HG02571 (cell line): ENCODE data around the gene MYO5C.
"Not testable (repeated sequence)": the region's sequence is repeated elsewhere in the genome, so short reads cannot be mapped to it uniquely, and the experiment has no call there.

Experiments used
- ATAC-seq: cut with Tn5 transposase; IDR thresholded peaks from one replicate; pipeline ENCODE4 v1.9.1; 2021; ENCODE audit warnings: mild to moderate bottlenecking, moderate library complexity; ENCODE audit not compliant: unreplicated experiment

The MYO5C gene

DNA sequence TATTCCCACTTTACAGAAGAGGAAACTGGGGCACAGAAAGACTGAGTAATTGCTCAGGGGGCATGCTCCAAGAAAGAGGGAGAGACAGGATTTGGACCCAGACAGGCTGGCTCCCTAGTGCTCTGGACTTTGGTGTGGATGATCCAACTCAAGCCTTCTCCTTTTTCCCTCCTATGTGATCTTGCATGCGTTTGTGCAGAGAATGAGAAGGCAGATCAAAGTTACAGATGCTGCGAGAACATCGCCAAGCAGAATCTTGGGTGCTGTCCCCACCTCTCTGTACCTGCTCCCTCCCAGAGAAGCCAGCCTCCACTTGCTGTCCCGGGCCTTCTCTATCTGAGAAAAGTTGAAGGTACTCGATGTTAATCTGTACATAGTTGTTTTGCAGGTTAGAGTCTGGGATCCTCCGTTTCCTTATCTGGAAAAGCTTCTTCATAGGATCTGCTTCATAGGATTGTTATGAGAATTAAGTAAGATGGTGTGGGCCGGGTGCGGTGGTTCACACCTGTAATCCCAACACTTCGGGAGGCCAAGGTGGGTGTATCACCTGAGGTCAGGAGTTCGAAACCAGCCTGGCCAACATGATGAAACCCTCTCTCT is 114.7 kb downstream of the MYO5C start:
- ATAC-seq = no peak

DNA sequence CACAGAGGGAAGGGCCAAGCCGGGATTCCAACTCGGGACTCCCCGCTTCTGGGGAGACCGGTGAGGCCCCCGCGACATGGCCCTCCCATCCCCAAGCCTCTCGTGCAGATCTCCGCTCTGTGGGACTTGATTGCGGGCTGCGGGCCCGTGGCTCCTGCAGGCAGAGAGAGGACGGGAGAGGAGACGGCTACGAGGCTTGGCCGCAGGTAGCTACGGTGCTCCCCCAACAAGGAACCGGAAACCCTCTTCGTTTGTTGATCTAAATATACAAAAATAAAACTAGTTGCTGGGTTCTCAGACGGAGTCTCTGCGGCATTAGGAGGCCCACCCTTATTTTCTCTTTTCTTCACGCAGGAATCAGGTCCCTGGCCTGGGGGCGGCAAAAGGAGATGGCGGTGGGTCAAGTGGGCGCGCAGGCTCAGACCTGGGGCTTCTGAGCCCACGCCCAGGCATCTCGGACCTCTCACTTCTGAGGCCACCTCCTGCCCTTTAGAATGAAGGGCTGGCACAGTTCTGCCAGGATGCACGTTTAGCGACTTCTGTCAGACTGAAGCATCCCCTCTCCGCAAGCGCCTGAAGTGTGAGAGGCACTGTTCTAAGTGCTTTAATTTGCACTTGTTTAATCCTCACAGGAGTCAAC is 115.3 kb downstream of the MYO5C start:
- peak; percentile 27 for ATAC-seq

DNA sequence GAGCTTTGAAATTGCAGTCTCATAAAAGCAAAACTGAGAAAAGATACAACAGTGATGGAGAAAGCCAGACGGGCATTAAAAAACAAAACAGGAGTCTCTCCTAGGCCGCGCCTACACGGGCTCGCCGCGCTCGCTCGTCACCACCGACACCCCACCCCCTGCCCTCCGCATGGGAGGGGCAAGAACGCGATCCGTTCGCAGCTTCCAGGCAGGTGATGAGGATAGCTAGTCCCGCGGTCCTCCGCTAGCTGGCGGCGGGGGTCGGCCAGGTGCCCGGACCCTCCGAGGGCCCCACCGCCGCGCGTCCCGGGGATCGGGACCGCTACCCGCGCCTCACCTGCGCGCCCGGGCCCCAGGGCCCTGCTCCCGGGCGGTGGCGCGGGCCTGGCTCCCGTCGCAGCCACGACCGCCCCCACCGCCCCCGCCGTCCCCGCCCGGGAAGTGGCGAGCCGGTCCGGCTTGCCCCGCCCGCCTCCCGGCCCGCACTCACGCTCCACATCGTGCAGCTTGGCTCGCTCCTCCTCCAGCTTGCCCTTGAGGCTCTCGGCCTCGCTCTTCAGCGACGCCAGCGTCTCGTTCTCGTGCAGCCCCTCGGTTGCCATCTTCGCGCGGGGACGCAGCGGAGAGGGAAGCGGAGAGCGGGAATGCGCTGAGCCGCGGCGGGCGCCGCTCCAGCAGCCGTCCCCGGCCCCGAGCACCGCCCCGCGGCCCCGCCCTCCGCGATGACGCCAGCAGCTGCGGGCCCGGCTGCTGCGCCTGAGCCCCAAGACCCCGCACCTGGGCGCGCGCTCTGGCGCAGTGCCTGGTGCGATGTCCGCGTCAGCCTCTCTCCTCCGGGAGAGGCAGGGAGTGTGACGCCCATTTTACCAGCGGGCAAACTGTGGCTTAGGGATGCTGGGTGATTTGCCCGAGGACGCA is 116.1 kb downstream of the MYO5C start:
- peak; percentile 83 for ATAC-seq

DNA sequence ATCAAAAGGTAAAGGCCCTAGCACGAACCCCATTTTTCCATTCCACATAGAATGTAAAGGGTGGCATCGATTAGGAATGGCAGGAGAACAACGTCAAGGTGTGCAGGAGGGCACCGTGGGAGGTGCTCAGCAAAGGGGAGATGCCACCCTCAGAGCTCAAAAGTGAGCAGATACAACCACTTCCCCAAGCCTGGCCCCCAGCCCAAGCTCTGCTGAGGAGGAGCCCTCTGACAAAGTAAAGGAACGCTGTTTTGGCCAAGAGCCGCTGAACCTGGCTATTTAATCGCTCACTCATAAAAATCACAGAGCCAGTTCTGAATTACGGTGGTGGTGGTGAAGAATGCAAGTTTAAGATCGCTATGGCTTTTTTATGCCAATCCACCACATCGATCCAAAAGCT is 116.8 kb downstream of the MYO5C start:
- no peak for ATAC-seq

DNA sequence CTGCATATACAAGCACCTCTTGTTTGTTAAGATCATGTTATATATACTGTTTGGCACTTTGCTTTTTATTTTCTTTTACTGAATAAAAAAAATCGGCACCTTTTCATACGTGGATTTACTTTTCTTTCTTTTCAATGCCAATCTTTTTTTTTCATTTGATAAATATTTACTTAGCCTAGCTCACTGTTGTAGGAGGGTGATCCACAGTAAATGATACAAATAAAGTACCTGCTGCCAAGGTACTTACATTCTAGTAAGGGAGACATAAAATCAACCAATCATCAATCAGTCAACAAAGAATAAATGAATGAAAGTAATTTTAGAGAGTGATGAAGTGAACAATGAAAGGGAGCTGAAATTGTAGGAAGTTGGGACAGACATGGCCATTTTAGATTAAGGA is 122.7 kb downstream of the MYO5C start:
- no peak for ATAC-seq

DNA sequence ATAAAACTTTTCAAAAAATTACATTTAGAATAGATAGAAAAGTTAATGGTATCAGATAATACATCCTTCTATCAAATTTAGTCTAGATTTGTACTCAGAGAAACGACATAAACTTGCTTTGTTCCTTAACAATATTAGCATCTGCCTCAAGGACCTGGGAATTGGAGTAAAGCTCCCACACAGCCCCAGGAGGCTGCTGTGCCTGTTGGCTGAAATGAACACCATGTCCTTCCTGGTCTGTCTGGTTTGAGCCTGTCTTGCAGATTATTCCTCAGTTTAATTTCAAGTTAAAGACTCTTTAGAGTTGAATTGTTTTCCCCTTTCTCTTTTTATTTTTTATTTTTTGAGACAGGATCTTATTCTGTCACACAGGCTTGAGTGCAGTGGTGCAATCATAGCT is 123.8 kb downstream of the MYO5C start:
- no peak for ATAC-seq

DNA sequence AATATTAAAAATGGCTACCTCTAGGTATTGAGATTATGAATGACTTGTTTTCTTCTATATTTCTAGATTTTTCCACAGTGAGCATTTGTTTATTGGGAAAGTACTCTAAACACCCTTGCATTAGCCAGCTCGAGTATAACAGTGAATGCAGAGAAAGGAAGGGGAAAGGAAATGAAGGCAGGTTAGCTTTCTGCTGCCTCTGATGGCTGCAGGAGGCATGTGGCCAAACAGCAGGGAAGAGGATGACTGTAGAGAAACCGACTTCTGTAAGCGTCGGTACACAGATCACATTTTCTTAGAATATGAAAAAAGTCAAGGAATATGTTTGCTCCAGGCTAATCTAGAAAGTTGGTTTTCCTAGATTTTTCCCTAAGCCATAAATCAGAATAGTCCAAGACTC is 124.2 kb downstream of the MYO5C start:
- no peak for ATAC-seq

DNA sequence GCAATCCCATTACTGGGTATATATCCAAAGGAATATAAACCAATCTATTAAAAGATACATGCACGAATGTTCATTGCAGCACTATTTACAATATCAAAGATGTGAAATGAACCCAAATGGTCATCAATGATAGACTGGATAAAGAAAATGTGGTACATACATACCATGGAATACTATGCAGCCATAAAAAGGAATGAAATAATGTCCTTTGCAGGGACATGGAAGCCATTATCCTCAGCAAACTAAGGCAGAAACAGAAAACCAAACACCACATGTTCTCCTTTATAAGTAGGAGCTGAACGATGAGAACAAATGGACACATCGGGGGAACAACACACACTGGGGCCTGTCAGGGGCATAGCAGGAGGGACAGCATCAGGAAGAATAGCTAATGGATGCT is 125.4 kb downstream of the MYO5C start:
- not testable (repeated sequence) for ATAC-seq

DNA sequence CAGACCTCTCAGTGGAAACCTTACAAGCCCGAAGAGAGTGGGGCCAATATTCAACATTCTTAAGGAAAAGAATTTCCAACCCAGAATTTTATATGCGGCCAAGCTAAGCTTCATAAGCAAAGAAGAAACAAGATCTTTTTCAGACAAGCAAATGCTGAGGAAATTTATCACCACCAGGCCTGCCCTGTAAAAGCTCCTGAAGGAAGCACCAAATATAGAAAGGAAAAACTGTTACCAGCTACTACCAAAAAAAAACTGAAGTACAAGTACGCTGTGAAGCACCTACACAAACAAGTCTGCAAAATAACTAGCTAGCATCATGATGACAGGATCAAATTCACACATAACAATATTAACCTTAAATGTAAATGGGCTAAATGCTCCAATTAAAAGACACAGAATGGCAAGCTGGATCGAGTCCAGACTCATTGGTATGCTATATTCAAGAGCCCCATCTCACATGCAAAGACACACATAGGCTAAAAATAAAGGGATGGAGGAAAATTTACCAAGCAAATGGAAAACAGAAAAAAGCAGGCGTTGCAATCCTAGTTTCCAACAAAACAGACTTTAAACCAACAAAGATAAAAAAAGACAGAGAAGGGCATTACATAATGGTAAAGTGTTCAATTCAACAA is 130.0 kb downstream of the MYO5C start:
- not testable (repeated sequence) for ATAC-seq

DNA sequence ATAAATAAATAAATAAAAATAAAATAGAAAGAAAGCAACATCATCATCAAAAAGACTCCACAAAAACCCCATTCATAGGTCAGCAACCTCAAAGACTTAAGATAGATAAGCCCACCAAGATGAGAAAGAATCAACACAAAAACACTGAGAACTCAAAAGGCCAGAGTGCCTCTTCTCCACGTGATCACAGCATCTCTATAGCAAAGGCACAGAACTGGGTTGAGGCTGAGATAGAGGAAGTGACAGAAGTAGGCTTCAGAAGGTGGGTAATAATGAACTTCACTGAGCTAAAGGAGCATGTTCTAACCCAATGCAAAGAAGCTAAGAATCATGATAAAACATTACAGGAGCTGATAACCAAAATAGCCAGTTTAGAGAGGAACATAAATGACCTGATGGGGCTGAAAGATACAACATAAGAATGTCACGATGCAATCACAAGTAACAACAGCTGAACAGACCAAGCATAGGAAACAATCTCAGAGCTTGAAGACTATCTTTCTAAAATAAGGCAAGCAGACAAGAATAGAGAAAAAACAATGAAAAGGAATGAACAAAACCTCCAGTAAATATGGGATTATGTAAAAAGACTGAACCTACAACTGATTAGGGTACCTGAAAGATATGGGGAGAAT is 130.9 kb downstream of the MYO5C start:
- no peak for ATAC-seq

DNA sequence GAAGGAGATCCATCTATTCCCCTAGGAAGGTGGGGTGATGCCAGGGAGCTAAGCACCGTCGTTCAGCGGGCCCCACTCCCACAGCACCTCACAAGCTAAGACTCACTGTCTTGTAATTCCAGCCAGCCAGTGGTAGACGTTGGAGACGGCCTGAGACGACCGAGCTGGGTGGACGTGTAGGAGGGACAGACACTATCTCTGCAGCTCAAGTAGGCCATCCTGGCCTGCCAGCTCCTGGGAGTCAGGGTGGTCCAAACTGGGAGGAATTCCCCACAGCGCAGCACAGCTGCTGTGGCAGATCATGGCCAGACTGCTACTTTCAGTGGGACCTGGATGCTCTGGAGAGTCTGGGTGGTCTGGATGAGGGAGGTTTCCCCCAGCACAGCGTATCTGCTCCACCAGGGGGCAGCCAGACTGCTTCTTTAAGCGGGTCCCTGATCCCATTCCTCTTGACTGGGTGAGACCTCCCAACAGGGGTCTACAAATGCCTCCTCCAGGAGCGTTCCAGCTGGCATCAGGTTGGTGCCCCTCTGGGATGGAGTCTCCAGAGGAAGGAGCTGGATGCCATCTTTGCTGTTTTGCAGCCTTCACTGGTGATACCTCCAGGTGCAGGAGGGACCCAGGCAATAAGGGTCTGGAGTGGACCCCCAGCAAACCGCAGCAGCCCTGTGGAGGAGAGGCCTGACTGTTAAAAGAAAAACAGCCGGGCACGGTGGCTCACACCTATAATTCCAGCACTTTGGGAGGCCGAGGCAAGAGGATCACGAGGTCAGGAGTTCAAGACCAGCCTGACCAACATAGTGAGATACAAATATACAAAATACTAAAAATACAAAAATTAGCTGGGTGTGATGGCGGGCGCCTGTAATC is 132.0 kb downstream of the MYO5C start:
- no peak for ATAC-seq

DNA sequence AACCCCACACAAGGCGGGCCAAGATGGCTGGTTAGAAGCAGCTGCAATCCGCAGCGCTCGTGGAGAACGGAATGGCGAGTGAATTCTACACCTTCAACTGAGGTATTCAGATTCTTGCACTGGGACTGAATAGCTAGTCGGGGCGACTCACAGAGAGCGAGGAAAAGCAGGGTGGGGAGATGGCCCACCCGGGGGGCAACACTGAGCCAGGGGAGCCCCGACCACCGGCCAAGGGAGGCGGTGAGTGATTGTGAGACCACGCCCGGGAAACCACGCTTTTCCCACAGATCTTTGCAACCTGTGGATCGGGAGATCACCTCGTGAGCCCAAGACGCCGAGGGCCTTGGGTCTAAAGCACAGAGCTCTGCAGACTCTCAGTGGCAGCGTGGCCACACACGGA is 132.7 kb downstream of the MYO5C start:
- ATAC-seq = no peak

DNA sequence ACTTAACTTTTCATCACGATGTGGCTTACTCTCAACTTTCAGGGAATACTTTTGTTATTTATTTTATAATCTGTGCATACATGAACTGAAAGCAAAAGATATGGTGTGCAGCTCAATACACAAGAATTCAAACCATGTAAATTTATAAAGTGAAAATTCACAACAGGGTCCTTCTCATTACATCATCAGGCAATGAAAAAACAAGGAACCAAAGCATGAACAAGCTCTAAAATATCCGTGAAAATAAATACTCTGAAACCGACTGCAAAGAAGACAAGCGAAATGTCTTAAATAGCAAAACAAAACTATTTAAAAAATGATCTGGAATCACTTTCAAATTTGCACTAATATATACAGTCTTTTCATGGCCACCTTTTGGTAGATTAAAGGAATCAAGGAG is 133.3 kb downstream of the MYO5C start:
- ATAC-seq = no peak

DNA sequence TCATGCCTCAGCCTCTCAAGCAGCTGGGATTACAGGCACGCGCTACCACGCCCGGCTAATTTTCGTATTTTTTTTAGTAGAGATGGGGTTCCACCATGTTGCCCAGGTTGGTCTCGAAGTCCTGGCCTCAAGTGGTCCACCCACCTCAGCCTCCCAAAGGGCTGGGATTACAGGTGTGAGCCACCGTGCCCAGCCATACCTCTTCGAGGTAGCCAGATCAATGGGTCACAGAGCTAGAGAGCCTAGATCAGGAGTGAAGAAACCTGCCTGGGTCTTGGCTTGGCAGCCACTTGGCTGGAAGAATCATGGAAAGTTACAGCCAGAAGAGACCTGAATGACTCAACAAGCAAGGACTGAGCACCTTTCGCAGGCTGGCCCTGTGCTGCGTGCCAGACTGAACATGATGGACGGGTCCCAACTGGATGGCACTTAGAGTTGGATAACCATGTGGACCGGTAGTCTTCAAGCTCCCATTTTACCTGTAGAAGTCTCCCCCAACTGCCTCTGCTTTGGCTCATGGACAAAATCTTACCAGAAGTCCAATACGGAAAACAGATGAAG is 134.1 kb downstream of the MYO5C start:
- no peak for ATAC-seq

DNA sequence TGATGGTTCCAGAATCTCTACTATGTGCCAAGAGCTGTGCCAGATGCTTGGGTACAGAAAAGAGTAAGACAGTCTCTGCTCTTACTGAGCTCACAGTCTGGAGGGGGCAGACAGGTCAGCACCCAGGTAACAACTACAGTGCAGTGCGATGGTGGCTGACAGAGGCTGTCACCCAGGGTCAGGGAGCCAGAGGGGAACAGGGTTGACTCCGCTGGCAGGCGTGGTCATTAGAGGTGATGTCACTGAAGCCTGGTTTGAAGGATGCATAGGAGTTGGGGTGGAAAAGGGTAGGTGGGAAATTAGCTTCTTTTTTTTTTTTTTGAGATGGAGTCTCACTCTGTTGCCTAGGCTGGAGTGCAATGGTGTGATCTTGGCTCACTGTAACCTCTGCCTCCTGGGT is 136.0 kb downstream of the MYO5C start:
- no peak for ATAC-seq

DNA sequence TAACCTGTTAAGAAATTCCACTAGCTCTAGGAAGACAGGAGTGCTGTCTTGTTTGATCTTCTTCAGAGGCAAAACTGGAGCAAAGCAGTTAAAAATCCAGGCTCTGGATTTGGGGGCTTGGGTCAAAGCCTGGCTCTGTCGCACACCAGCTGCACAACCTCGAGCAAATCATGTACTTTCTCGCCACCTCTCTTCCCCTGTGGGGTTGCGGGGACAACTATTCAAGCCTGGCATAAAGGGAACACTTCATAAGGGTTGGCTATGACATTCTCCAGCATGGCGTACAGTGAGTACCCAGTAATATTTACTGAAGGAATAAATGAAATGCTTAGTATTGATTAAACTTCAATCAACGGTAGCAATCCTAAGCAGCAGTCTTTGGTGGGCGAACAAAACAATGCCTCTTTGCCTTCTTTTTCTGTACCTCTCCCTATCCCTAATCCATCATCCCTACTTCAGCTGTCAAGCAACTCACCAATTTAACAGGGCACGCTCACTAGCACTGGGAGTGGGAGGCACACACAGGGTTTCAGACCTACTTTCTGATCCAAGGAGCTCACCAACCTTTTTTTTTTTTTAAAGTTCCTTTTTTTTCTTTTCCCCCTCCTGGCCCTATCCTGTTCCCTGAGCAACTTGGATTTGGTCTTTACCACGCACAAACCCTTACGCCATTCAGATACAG is 137.4 kb downstream of the MYO5C start:
- no peak for ATAC-seq

DNA sequence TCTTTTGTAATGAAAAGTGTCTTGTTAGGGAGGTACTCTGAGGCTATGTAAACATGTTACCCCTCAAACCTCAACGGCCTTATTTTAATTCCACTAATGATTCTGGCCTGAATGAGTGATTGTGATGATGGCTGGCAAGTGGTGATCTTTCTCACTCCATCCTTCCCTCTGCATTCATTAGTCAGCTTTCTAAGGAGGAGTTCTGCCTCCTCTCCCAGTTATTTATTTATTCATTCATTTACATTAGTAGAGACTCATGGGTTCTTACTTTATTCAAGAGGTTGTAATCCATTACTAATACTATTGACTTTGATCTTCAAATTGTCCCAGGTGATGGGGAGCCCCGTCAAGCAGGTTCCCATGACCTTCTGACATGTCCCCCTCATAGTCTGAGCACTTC is 139.7 kb downstream of the MYO5C start:
- ATAC-seq = no peak

DNA sequence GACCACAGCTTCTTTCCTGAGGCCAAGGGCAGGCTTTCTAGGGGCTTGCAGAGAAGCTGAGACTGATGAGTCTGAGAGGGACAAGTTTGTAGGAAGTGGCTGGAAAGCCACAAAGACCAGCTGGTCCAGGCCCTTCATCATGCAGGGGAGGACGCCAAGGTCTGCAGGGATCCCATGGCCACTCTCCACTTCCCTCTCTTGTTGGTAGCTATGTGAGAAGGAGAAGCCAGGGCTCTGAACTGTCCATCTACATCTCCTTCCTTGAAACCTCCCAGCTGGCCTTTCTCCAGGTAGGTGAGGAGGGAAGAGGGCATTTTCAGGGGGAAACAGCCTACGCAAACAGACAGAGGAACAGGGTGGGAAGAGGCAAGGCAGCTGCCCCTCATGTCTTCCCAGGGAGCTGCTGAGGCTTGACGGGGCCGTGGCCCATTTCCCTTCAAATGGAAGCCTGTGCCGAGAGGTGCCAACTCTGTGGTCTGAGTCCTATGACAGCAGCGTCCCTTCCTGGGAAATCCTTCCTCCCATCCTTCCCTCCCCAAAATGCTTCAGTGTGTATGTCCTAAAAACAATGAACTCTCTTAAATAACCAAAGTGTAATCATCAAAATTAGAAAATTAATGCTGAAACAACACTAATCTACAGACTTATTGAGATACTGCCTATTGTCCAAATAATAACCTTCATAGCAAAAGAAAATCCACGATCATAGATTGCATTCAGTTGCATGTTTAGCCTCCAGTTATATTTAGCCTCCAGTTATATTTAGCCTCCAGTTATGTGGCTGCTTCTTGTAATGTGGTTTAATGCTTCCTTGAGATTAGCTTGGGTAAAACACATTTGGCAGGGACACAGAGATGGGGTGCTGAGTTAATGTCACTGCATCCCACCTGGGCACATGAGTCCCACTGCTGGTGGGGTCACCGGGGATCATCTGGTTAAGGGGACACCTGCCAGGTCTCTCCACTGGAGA is 140.4 kb downstream of the MYO5C start:
- ATAC-seq = no peak
